Neutrophil (primary cell): ENCODE data around the gene COL18A1.

Experiments
- H3K27ac ChIP-seq: fragments of 200-600 bp; sonication (generic); 2 replicates; pipeline ENCODE4 v1.5.1; 2016; ENCODE audit warnings: mild to moderate bottlenecking, moderate library complexity
- H3K27me3 ChIP-seq: fragments of 200-600 bp; sonication (generic); 2 replicates; pipeline ENCODE4 v1.6.0; 2016; ENCODE audit warnings: mild to moderate bottlenecking
- H3K36me3 ChIP-seq: fragments of 200-600 bp; sonication (generic); 2 replicates; pipeline ENCODE4 v1.5.1; 2017
- H3K4me1 ChIP-seq, 2 experiments: fragments of 200-600 bp in 1 of 2; sonication (generic) in 1 of 2; 1 replicate in 1 of 2; 2 replicates in 1 of 2; pipeline versions ENCODE4 v1.5.1 to v1.6.1; 2013 to 2016; ENCODE audit warnings: low read depth in 1 of 2, low read length in 1 of 2, mild to moderate bottlenecking in 1 of 2, moderate library complexity in 1 of 2; ENCODE audit not compliant: control insufficient read depth in 1 of 2, insufficient read depth in 1 of 2
- H3K4me3 ChIP-seq, 2 experiments: fragments of 200-600 bp in 1 of 2; sonication (generic) in 1 of 2; 1 replicate in 1 of 2; 2 replicates in 1 of 2; pipeline ENCODE4 v1.5.1; 2013 to 2016; ENCODE audit warnings: low read depth in 1 of 2, low read length in 1 of 2, mild to moderate bottlenecking in 1 of 2, moderate library complexity in 1 of 2
- H3K9me3 ChIP-seq: fragments of 200-600 bp; sonication (generic); 2 replicates; pipeline ENCODE4 v1.5.1; 2016
- CTCF ChIP-seq: fragments of 200-600 bp; sonication (generic); IDR thresholded peaks from 2 replicates; pipeline ENCODE4 v1.5.1; 2016; ENCODE audit warnings: antibody characterized with exemption

The COL18A1 gene

GRCh38 chr21:45546636-45547544, 141.9 kb downstream of the COL18A1 start:
- H3K27ac ChIP-seq: peak overlapping the region; percentile 96
- TF ChIP-seq CTCF: no peak
- H3K4me3 ChIP-seq: no peak overlapping the region
- H3K36me3 ChIP-seq: no peaks in the 10 kb centered on the region
- no peaks in the 10 kb centered on the region for H3K27me3 ChIP-seq
- H3K9me3 ChIP-seq: no peaks in the 10 kb centered on the region
- H3K4me1 ChIP-seq: peaks cover 45 to 64% of the 10 kb centered on the region in 2 experiments

- Histone ChIP-seq H3K9me3 (no peaks in the 10 kb centered on the region), H3K27me3 (no peaks in the 10 kb centered on the region), H3K4me3 (no peak overlapping the region), H3K4me1 (peaks cover 51 to 70% of the 10 kb centered on the region in 2 experiments), H3K27ac (peak overlapping the region; percentile 96), H3K36me3 (no peaks in the 10 kb centered on the region)
- TF ChIP-seq CTCF: no peak
Observed at GRCh38 chr21:45547545-45547900, 142.6 kb downstream of the COL18A1 start.

GRCh38 chr21:45548711-45549491, 143.9 kb downstream of the COL18A1 start:
- Histone ChIP-seq H3K36me3 (no peaks in the 10 kb centered on the region), H3K27me3 (no peaks in the 10 kb centered on the region), H3K4me3 (no peak overlapping the region), H3K27ac (peak overlapping the region; percentile 96), H3K9me3 (no peaks in the 10 kb centered on the region), H3K4me1 (peaks cover 49 to 66% of the 10 kb centered on the region in 2 experiments)
- no peak for TF ChIP-seq CTCF

GRCh38 chr21:45549626-45550463, 144.9 kb downstream of the COL18A1 start:
- peak overlapping the region; percentile 60 to 76 for H3K4me3 ChIP-seq
- no peaks in the 10 kb centered on the region for H3K27me3 ChIP-seq
- H3K4me1 ChIP-seq: peaks cover 43 to 57% of the 10 kb centered on the region in 2 experiments
- H3K27ac ChIP-seq: peak overlapping the region; percentile 96
- TF ChIP-seq CTCF: no peak
- H3K9me3 ChIP-seq: no peaks in the 10 kb centered on the region
- H3K36me3 ChIP-seq: no peaks in the 10 kb centered on the region

GRCh38 chr21:45550522-45551210, 145.7 kb downstream of the COL18A1 start:
- H3K4me3 ChIP-seq: peak overlapping the region; percentile 60 to 76
- no peaks in the 10 kb centered on the region for H3K27me3 ChIP-seq

More at GRCh38 chr21:45550522-45551210, 145.7 kb downstream of the COL18A1 start:
- no peak for TF ChIP-seq CTCF
- no peaks in the 10 kb centered on the region for H3K9me3 ChIP-seq
- H3K4me1 ChIP-seq: peaks cover 45 to 58% of the 10 kb centered on the region in 2 experiments
- H3K27ac ChIP-seq: peak overlapping the region; percentile 96
- H3K36me3 ChIP-seq: no peaks in the 10 kb centered on the region
